Progenitor cell of endocrine pancreas (in vitro differentiated cells): ENCODE data around the gene ISLR2. TPM values are rescaled to one million over a fixed set of nuclear protein-coding genes. Genes with fewer than 3 reads are reported as not detected.

Source experiments
- DNase-seq: peaks from one replicate; pipeline ENCODE4 v3.0.0; 2021; ENCODE audit warnings: low spot score; ENCODE audit not compliant: unreplicated experiment
- H3K27ac Mint-ChIP-seq: 2 replicates; pipeline ENCODE4 v1.8.0; 2021; ENCODE audit warnings: mild to moderate bottlenecking, moderate library complexity, mixed read lengths
- H3K27me3 Mint-ChIP-seq: 2 replicates; pipeline ENCODE4 v1.8.0; 2021; ENCODE audit warnings: mixed read lengths
- H3K36me3 Mint-ChIP-seq: 2 replicates; pipeline ENCODE4 v1.8.0; 2022; ENCODE audit warnings: mixed read lengths; ENCODE audit not compliant: insufficient read depth
- H3K4me1 Mint-ChIP-seq: 2 replicates; pipeline ENCODE4 v1.8.0; 2021; ENCODE audit warnings: low read depth, mixed read lengths
- H3K4me3 Mint-ChIP-seq: 2 replicates; pipeline ENCODE4 v1.8.0; 2021; ENCODE audit warnings: low read depth, mild to moderate bottlenecking, moderate library complexity, mixed read lengths
- H3K9me3 Mint-ChIP-seq: 2 replicates; pipeline ENCODE4 v1.8.0; 2021; ENCODE audit warnings: low read depth, mixed read lengths
- total RNA-seq: library from RNA; stranded (reverse); gene quantifications from 2 replicates; pipeline ENCODE4 v1.2.1, GENCODE V29; 2021
- TF ChIP-seq, protein P1 (sequence below): fragments of 200-600 bp; sonication (generic); IDR thresholded peaks from one replicate; pipeline ENCODE4 v1.5.0; 2021; ENCODE audit warnings: antibody characterized with exemption, mild to moderate bottlenecking; ENCODE audit not compliant: unreplicated experiment

ISLR2 gene
- total RNA-seq, 1 donor from 2014 or later, result 0.14 TPM

DNA sequence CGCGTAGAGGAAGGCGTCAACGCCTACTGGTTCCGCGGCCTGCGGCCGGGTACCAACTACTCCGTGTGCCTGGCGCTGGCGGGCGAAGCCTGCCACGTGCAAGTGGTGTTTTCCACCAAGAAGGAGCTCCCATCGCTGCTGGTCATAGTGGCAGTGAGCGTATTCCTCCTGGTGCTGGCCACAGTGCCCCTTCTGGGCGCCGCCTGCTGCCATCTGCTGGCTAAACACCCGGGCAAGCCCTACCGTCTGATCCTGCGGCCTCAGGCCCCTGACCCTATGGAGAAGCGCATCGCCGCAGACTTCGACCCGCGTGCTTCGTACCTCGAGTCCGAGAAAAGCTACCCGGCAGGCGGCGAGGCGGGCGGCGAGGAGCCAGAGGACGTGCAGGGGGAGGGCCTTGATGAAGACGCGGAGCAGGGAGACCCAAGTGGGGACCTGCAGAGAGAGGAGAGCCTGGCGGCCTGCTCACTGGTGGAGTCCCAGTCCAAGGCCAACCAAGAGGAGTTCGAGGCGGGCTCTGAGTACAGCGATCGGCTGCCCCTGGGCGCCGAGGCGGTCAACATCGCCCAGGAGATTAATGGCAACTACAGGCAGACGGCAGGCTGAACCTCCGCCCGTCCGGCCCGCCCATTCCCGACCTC is 4.1 kb downstream of the ISLR2 start:
- H3K9me3 Mint-ChIP-seq, result no peaks in the 10 kb centered on the region
- no peaks in the 10 kb centered on the region for H3K36me3 Mint-ChIP-seq
- peaks cover 89% of the 10 kb centered on the region for H3K27me3 Mint-ChIP-seq
- no peak overlapping the region for H3K27ac Mint-ChIP-seq
- H3K4me1 Mint-ChIP-seq, result peaks cover 14% of the 10 kb centered on the region
- DNase-seq, result no peak
- H3K4me3 Mint-ChIP-seq, result no peak overlapping the region
- TF ChIP-seq, protein P1, sequence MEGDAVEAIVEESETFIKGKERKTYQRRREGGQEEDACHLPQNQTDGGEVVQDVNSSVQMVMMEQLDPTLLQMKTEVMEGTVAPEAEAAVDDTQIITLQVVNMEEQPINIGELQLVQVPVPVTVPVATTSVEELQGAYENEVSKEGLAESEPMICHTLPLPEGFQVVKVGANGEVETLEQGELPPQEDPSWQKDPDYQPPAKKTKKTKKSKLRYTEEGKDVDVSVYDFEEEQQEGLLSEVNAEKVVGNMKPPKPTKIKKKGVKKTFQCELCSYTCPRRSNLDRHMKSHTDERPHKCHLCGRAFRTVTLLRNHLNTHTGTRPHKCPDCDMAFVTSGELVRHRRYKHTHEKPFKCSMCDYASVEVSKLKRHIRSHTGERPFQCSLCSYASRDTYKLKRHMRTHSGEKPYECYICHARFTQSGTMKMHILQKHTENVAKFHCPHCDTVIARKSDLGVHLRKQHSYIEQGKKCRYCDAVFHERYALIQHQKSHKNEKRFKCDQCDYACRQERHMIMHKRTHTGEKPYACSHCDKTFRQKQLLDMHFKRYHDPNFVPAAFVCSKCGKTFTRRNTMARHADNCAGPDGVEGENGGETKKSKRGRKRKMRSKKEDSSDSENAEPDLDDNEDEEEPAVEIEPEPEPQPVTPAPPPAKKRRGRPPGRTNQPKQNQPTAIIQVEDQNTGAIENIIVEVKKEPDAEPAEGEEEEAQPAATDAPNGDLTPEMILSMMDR, result peak; percentile 60

GRCh38 chr15:74135041-74135565 is 4.7 kb downstream of the ISLR2 start:
- TF ChIP-seq, protein P1, result no peak
- Mint-ChIP-seq H3K4me3 (no peak overlapping the region), H3K9me3 (no peaks in the 10 kb centered on the region), H3K27ac (no peak overlapping the region), H3K4me1 (peaks cover 12% of the 10 kb centered on the region), H3K27me3 (peaks cover 89% of the 10 kb centered on the region), H3K36me3 (no peaks in the 10 kb centered on the region)
- no peak for DNase-seq

GRCh38 chr15:74136540-74136813 is 6.1 kb downstream of the ISLR2 start:
- Mint-ChIP-seq H3K4me3 (peak overlapping the region; percentile 65), H3K36me3 (no peaks in the 10 kb centered on the region), H3K9me3 (no peaks in the 10 kb centered on the region), H3K4me1 (peaks cover 21% of the 10 kb centered on the region), H3K27me3 (peaks cover 84% of the 10 kb centered on the region), H3K27ac (peak overlapping the region; percentile 59)
- TF ChIP-seq, protein P1, result no peak
- no peak for DNase-seq

DNA sequence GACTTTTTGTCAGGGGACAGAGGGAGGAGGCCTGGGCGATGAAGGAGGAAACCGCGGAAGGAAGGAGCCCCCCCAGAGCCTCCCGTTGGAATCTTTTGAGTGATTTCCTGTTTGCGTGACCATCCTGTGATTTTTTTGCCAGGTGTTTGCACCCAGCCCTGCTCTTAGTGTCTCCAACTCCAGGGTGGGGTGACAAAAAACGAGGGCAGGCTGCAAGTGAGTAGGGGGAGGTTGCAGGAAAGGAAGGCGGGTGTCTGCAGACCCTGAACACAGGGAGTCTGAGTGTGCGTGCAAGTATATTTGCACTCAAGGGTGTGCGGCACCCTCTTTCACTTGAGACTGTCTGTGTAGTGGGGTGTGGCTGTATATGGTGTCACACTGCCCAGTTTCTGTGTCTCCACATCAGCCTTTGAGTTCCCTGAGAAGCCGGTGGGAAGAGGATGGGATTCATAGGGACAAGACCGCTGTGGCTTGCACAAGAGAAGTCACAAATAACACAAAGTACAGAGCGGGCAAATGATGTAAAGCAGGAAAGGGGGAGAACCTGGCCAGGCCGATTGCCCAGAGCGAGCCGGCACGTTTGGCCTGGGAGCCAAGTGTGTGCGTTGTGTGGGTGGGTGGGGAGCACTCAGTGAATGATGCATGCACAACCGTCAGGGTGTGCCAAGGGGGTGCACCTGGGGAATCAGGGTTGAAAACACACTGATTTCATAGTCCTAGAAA is 6.6 kb downstream of the ISLR2 start:
- Mint-ChIP-seq H3K27me3 (peaks cover 79% of the 10 kb centered on the region), H3K27ac (peak overlapping the region; percentile 67), H3K9me3 (no peaks in the 10 kb centered on the region), H3K4me1 (peaks cover 21% of the 10 kb centered on the region), H3K36me3 (no peaks in the 10 kb centered on the region), H3K4me3 (peak overlapping the region; percentile 65)
- TF ChIP-seq, protein P1, result no peak
- no peak for DNase-seq

DNA sequence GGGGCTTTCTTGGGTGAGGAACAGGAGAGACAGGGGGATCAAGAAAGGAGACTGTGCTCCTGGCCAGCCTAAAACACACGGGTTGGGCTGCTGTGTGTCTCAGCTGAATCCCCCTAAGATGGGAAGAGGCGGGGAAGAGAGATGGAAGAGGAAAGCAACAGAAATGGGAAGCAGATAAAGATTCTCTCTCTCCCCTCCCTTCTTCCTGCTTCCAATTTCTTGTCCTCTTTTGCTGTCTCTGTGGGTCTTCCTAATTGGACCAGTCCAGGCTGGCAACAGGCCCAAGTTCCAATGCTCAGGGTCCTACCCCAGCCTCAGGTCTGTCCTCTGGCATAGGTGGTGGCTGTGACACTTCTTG is 7.1 kb downstream of the ISLR2 start:
- TF ChIP-seq, protein P1, result no peak
- Mint-ChIP-seq H3K4me3 (peak overlapping the region; percentile 35), H3K36me3 (no peaks in the 10 kb centered on the region), H3K27me3 (peaks cover 76% of the 10 kb centered on the region), H3K27ac (peak overlapping the region; percentile 46), H3K9me3 (no peaks in the 10 kb centered on the region), H3K4me1 (peaks cover 21% of the 10 kb centered on the region)
- DNase-seq, result no peak
